Stimulated activated CD4-positive, alpha-beta T cell treated with anti-CD3 and anti-CD28 coated beads, TNF-alpha, amount 100 ng/mL, for 1 hour (primary cell): Measurements from ENCODE around the gene SFT2D1.

Experiments
- DNase-seq, 3 donors: peaks; one replicate each; pipeline ENCODE4 v3.0.0-alpha.2; 2020; ENCODE audit warnings: low read depth in 3 of 3, low spot score in 1 of 3

SFT2D1 gene

DNA sequence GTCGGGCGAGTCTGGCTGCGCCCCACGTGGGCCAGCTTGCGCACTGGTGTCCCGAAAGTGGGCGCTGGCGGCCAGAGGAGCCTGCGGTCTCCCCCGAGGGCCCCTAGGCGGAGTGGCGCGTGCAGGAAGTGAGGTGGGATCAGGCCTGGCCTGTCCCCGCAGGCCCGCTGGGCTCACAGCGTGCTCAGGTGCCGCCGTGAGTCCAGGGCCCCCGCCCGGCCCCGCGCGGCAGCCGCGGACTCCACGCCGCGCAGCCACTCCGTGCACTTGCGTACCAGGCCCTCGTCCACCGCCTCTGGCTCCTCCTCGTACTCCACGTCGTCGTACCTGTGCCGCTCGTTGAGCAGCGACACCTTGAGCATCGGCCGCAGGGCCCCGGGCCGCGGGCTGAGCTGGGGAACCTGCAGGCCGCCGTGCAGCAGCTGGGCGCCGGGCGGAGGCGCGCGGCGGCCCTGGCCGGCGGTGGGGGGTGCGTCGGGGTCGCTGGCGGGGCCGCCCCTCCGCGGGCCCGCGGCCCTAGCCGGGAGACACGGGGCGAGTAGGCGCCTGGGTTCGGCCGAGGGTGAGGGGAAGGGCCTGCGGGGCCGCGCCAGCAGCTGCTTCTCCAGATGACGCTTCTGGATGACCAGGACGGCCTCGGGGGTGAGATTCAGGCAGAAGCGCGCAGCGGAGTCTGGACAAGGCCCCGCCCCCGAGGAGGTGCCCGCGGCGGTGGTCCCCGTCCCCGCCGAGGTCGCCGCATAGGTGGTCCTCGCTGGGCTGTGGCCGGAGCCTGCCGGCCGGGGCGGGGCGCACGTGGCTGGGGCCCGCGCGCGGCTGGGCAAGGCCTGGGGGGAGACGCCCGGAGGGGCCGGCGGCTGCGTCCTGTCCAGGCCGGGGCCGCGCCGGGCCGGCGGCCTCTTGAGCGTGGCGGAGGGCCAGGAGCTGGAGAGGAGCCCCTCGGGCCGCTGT lies 35.0 kb downstream of the SFT2D1 start:
- no peak for DNase-seq

DNA sequence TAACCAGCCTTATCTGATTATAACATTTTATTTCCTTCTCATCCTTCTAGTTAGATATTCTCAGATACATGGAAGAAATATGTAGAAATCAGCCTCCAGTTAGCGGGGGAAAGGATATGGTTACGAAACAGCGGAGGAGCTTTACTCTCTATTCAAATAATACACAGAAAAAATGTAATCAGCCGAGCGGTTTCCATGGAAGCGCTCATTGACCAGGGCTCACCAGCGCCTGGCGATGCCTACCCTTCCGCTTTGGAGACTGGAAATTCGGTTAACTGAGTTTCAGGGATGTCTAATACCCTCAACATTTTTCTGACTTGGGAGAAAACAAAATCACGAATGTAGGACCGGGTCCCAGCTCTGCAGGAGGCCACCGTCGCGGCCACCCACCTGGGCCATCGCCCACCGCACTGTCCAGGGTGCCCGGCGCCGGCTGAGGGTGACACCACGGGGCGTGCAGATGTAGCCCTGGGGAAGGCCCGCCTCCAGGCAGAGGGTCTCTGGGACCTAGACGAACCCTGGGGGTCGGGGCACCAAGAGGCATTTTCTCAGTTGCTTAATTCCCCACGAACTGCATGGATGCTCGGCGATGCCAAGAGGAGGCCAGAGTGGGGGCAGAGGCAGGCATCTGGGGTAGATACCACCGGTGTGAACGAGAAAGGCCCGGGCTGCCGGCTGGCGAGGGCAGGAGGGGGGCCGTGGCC lies 35.8 kb downstream of the SFT2D1 start:
- DNase-seq: no peak

DNA sequence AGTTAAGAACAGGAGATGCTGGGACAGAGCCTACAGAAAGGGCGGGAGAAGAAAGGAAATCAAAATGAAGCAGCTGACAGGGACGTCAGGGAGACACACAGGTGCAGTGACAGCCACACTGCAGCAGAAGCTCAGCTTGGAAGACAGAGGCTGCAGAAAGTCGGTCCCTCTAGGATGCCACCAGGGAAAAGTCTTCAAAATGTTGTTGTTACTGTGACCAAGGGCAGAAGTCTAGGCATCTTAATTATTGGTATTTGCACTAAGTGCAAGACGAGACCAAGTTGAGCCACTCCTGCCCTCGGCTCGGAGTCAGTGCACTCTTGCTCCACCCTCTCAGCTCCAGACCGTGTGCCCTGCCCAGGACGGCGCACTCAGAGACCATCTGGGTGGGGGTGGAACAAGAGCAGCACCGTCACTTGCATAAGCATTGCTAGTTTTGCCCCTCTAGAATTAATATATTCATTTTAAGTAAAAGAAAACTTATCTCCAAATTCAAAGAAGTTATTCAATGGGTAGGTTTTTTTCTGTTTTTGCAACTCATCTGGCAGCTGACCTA lies 36.7 kb downstream of the SFT2D1 start:
- DNase-seq: no peak

DNA sequence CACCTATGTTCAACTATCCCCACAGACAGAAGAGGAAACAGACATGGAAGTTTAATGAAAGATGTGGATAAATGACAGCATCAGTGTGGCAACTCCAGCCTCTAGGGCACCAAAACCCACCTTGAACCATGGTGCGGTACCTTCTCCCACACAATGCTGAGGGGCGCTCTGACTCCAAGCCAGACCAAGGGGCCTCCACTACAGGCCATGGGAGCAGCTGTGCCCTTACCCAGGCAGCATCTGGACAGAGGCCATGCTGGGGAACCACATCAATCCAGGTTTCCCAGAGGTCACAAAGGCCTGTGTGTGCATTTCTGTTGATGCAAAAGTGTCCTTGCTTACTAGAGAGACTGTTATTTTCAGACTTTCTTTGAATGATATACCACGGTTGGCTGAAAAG lies 38.2 kb downstream of the SFT2D1 start:
- no peak for DNase-seq

DNA sequence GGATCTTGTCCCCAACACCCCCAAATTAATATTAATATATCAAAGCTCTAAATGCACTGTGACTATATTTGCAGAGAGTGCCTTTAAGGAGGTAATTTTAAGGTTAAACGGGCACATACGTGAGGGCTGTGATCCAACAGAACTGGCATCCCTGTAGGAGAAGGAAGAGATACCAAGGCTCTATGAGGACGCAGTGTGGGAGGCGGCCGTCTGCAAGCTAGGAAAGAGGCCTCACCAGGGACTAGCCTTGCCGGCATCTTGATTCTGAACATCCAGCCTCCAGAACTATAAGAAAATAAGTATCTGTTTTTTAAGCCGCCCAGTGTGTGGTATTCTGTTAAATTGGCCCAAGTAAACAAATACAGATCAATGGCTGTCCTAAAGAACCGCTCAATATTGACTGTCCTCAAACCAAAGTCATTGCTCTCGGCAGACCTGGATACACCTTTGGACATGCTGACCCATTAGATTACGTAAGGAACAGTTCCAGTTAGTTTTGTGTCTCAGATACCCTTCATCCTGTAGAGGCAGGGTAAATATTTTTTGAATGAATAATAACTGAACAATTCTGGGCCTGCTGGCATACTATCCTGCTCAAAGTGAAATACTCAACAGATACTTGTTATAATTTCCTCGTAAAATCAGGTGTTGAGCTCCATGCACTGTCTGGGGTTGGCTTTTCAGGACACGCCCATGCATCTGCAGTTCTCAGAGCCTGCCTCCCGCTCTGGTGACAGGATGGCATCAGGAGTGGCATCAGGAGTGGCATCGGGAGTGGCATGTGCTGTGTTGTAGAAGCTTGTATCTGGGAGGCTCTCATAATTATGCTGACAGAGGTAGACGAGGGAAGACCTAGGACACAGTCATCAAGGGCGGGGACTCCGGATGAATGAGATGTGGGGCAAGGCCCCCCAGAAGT lies 40.5 kb downstream of the SFT2D1 start:
- no peak for DNase-seq

DNA sequence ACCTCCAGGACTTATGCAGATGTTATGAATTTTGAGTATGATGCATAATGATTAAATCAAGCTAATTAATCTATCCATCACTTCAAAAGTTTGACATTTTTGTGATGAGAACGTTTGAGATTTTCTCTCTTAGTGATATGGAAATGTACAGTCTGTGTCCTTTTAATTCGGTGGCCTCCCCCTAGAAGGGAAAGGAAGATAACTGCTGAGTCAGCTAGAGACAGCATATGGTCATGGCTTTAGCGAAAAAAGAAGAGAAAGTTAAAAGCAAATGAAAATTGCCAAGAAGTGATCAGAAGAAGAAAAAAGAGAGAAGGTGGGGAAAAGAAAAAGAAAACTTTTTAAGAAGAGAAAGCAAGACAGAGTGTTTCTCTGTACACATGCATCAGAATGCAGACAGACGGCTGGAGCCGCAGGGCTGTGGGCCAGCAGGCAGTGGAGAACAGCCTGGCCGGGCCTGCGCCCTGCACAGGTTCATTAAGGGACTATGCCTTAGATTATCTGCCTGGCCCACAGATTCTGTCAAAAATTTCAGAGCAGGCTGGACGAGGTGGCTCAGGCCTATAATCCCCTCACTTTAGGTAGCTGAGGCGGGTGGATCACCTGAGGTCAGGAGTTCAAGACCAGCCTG lies 41.9 kb downstream of the SFT2D1 start:
- no peak for DNase-seq

DNA sequence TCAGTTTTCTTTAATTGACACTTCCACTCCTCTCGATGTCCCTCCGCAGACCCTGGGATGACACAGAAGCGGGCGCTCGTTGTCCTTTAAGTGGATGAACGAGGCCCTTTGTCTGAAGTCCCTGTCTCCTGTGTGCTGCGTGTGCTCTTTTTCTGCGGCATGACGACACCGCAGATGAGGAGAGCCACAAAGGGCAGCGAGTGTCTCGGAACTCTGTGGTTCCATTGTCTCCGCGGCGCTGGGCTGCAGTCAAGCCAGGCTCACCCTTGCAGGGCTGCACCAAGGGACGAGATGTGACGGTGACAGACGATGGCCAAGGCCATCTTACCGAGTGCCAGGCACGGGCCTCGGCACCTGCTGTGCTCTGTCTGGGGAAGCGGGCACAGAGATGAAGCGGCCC lies 44.7 kb downstream of the SFT2D1 start:
- DNase-seq: no peak

DNA sequence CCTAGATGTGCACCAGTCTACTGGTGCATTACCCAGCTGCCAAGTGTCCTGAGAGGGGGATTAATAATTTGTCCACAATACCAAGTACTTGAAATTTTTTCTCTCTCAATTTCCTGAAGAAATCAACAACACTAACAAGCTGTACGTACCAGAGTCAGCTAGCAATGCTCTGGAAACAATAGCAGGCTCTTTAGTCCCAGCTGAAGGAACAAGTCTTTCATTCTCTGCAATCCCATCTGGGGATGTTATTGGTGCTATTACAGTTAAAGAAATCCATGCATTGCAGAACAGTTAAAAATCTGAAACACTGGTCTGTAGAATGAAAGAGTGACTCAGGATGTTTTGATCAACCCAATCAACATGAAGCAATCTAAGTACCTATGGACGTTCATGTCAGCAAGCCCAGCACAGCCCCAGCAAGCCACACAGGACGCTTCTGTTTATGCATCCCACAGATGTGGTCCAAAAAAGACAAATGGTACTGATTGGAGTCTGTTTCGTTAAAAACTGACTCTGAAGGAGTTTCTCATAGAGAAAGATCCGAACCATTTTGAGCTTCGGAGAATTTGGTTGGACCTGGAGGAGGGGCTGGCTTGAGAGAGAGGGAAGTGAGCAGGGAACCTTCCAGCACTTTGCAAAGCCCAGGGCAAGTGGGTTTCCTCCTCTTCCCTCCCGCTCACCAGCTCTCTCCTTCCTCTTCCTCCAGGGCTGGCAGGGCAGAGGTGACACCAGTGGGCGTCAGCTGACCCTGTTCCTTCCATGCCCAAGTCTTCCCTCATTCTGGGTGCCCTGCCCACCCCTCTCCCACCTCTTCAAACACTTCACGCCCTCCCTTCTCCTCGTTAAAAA lies 46.1 kb downstream of the SFT2D1 start:
- no peak for DNase-seq

DNA sequence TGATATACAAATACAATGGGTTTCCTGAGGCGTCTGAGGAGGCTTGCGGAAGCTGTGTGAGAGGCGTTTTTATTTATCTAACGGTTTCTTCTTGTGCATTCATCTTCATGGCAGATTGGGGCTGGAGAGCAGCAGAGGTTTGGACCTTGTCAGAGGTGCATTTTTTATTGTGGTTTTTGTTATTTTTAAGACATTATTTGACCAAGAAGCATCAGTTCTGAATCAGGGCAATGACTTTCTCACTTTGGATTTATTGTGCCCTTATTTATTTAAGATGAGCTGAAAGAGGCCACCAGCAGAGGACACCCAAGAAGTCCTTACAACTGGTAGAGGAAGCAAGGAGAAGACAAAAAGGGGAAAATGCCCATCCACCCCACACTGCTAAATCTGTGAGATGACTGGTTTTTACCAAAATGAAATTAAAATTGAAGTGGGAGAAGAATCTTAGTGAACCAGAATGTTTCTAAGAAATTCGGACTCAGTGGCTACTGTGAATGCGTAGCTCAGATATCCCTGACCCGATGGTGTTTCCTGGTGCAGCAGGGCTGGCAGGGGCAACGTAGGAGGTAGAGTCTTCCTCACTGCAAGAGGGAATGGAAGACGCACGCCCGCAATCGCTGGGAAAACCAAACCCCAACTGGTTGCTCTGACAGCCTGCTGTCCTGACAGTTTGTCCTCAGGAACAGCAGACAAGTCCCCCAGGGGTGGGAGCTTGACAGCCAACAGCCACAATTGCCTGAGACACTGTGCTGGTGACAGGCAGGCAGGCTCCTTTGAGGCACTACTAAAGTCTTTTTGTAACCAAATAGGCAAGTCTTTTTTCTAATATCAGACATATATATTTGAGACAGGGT lies 48.4 kb downstream of the SFT2D1 start:
- DNase-seq: no peak

DNA sequence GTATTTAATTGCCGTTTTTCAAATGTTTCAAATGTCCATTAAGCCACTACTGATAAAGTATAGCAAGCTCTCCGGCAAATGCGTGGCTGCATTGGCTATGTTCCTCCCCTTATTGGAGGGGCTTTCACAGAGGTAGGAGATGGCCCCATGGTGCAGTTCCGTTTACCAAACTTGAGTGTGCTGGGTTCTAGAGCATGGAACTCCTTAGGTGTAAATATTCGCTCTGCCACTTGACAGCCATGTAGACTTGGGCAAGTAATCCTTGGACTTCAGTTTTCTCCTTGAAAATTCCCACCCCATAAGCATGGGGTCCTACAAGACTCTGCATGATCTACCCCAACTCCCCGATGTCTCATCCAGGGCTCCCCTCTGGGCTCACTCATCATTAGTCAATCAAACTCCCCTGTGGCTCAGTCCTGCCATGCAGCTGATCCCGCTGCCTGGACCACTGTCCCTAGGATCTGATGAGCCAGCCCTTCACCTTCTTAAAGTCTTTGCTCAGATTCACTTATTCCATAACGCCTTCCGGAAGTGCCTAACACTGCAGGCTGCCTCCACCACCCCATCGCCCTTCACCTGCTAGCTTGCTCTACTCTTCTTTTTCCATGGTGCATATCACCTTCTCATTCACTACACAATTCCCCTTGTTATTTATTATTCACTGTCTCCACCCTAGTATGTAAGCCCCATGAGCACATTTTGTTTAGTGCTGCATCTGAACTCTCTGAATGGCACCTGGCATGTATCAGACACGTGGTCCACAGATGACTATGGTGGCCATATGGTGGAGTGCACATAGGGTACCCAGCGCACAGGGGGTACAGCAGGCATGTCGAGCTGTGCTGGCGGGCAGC lies 52.9 kb downstream of the SFT2D1 start:
- DNase-seq: no peak

DNA sequence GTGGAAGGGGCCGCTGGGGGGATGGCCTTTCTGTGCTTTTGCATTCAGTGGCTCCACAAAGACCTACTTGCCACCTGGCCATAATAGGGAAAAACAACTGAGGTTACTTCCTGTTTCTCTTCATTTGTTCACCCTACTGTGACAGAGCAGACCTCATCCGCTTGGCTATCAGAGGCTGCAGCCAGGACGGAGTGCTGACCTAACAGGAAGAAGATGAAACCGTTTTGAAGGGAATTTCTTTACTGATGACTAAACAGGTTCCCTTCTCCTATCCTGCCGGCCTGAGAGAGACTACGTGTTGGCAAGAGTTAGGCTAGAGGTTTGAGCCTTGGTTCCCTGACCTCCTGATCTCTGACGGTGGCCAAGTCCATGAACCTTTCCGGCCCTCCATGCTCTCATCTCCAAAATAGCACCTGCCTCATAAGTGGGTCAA lies 55.5 kb downstream of the SFT2D1 start:
- DNase-seq: no peak

DNA sequence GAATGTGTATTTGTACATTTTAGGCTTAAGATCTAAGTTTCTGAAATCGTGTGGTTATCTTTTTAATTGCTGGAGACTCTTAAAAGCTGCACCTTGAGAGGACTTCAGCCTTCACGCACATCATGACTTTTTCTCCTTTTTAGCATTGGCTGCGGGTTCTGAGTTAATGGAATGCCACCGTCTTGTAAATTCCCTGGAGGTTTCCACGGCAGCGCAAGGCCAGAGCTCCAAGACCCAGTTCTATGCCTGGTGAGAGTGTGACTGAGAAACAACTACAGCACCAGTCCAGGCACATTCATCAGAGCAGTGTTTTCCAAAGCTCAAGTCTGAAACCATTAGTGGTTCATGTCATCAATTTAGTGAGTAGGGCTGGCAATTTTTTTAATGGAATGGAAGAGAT lies 57.1 kb downstream of the SFT2D1 start:
- DNase-seq: no peak

DNA sequence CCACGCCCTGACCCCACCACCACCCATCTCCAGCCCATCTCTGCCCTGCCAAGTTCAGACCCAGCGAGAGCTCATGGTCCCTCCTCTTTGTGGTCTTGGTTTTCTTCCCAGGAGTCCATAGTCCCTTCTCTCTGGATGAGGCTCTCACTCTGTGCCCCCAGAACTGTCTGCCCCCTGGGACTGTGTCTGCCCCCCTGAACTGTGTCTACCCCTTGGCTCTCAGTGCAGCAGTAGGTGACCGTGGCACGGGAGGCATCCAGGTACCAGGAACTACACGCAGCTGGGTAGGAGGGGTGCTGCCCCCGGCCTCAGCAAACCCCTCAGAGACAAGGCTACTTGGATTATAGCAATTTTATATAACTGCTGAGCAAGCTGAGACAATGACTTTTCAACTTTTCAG lies 57.7 kb downstream of the SFT2D1 start:
- DNase-seq: no peak

DNA sequence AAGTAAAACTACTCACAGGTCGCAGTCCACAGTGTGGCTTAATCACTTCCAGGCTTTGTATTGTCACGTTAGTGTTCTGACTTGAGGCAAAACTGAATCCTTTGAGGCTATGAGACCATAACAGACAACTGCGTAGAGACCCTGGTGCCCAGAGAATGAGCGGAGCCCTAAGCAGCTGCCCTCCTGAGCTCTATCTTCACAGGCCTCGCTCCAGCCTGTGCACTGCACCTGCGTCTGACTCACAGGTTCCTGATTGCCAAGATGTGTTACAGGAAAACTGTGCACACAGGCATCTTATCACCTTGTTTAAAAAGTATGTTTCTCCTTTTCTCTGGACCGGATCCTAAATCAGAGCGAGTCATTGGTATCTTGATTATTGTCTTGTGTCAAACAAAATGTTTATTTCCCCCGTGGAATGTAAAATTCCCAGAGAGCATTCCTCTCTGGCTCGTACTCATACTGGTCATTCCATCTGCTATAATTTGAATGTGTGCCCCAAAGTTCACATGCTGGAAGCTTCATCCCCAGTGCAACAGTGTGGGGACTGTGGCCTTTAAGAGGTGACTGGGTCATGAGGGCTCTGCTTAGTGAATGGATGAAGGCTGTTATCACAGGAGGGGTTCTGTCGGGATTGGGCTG lies 59.8 kb downstream of the SFT2D1 start:
- DNase-seq: no peak

DNA sequence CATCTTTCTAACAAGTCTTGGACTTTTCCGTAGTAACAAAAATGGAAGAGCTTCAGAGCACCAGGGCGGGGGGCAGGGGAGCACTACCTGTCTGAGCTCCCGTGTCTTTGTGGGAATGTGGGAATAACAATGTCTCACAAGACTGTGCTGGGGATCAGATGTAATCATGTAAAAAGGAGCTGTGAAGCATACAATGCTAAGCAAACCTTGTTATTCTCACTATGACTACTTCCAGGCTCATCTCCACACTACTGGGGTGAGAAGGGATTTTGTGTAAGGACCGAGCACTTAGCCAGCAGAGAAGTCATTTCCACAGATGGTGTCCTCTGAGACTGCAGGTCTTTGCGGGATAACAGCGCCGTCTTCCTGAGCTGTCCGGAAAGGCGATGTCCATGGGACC lies 61.2 kb downstream of the SFT2D1 start:
- DNase-seq: no peak

DNA sequence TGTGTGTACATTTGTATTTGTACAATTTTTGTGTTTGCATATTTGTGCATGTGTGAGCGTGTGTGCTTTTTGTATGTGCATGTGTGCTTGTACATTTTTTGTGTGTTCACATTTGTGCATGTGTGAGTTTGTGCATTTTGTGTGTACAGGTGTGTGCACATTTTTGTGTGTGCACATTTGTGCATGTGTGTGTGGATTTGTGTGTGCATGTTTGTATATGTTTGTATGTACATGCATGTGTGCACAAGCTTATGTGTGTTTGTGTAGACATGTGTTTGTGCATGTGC lies 63.0 kb downstream of the SFT2D1 start:
- no peak for DNase-seq

DNA sequence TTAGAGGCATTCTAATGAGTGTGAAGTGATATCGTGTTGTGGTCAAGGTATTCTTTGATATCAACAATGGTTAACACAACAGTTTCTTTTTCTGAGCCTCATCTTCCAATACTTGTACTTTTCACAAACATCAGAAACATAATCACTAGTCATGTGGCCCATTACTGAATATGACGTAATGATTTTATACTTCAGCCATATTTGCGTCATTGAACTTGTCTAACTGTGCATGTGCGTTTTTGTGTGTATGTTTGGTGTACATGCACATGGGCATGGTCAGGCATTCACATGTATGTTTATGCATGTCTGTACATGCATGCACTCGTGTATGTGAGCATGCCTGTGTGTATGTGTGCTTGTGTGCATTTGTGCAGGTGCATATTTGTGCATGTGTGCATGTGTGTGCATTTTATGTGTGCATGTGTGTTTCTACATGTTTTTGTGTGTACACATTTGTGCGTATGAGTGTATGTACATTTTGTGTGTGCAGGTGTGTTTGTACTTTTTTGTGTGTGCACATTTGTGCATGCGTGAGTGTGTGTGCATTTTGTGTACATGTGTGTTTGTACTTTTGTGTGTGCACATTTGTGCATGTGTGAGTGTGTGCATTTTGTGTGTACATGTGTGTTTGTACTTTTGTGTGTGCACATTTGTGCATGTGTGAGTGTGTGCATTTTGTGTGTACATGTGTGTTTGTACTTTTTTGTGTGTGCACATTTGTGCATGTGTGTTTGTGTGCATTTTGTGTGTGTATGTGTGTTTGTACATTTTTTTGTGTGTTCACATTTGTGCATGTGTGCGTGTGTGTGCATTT lies 63.6 kb downstream of the SFT2D1 start:
- DNase-seq: no peak
